OCI-LY1 (cell line): ENCODE data around the gene GRB10.

Experiments used
- EZH2 ChIP-seq: fragments of 200-600 bp; sonication (generic), shearing (Covaris generic); IDR thresholded peaks from 2 replicates; pipeline ENCODE4 v1.8.0; 2017; ENCODE audit warnings: borderline replicate concordance, mixed run types, mild to moderate bottlenecking, antibody characterized with exemption, low read length, moderate library complexity, mixed read lengths
- TF ChIP-seq, protein P1 (sequence below): fragments of 200-600 bp; sonication (generic), shearing (Covaris generic); IDR thresholded peaks from 2 replicates; pipeline ENCODE4 v1.5.1; 2017; ENCODE audit warnings: mild to moderate bottlenecking, antibody characterized with exemption, low read length, moderate library complexity, mixed read lengths

DNA sequence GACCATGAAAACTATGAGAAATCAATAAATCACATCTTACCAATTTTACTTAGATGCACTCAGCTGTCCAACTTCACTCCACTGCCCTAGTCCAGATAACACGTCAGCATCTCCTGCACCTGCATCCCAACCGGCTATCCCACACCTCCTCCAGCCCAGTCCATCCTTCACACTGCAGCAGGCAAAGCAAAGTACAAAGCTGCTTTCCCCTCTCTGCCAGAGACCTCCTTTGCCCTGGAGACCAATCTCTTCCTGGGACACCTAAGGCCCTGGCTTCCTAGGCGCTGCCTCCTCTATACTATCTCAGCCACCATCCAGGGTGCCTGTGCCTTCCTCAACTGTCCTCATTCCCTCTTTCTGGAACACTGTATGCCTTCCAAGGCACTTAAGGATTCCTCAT lies 127.2 kb downstream of the GRB10 start:
- TF ChIP-seq, protein P1, sequence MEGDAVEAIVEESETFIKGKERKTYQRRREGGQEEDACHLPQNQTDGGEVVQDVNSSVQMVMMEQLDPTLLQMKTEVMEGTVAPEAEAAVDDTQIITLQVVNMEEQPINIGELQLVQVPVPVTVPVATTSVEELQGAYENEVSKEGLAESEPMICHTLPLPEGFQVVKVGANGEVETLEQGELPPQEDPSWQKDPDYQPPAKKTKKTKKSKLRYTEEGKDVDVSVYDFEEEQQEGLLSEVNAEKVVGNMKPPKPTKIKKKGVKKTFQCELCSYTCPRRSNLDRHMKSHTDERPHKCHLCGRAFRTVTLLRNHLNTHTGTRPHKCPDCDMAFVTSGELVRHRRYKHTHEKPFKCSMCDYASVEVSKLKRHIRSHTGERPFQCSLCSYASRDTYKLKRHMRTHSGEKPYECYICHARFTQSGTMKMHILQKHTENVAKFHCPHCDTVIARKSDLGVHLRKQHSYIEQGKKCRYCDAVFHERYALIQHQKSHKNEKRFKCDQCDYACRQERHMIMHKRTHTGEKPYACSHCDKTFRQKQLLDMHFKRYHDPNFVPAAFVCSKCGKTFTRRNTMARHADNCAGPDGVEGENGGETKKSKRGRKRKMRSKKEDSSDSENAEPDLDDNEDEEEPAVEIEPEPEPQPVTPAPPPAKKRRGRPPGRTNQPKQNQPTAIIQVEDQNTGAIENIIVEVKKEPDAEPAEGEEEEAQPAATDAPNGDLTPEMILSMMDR, result no peak
- no peak for TF ChIP-seq EZH2
